Smooth muscle cell (in vitro differentiated cells): Measurements from ENCODE around the gene JAKMIP2. TPM values are rescaled to one million over a fixed set of nuclear protein-coding genes. Genes with fewer than 3 reads are reported as not detected.
"Not testable (repeated sequence)": the region's sequence is repeated elsewhere in the genome, so short reads cannot be mapped to it uniquely, and the experiment has no call there.

Experiments used
- DNase-seq: peaks from one replicate; lab custom pipeline; 2025; ENCODE audit not compliant: unreplicated experiment; lab: John Stamatoyannopoulos, UW
- H2AFZ ChIP-seq: fragments of 200-600 bp; sonication (generic); 2 replicates; pipeline ENCODE4 v1.6.0; 2016; ENCODE audit warnings: antibody characterized with exemption, low read depth, mild to moderate bottlenecking
- H3F3A ChIP-seq: fragments of 200-600 bp; sonication (generic); 2 replicates; pipeline ENCODE4 v1.6.0; 2017; ENCODE audit warnings: antibody characterized with exemption, low read depth
- H3K27ac ChIP-seq: fragments of 200-600 bp; sonication (generic); 2 replicates; pipeline ENCODE4 v1.5.1; 2016; ENCODE audit warnings: low read depth, mild to moderate bottlenecking
- H3K27me3 ChIP-seq: fragments of 200-600 bp; sonication (generic); 2 replicates; pipeline ENCODE4 v1.6.1; 2016; ENCODE audit warnings: low read depth, mild to moderate bottlenecking
- H3K36me3 ChIP-seq: fragments of 200-600 bp; sonication (generic); 2 replicates; pipeline ENCODE4 v1.5.1; 2016; ENCODE audit warnings: low read depth
- H3K4me1 ChIP-seq: fragments of 200-600 bp; sonication (generic); 2 replicates; pipeline ENCODE4 v1.5.1; 2016; ENCODE audit warnings: low read depth
- H3K4me2 ChIP-seq: fragments of 200-600 bp; sonication (generic); 2 replicates; pipeline ENCODE4 v1.6.0; 2016; ENCODE audit warnings: mild to moderate bottlenecking
- H3K4me3 ChIP-seq: fragments of 200-600 bp; sonication (generic); 2 replicates; pipeline ENCODE4 v1.5.1; 2016; ENCODE audit warnings: mild to moderate bottlenecking
- H3K79me2 ChIP-seq: fragments of 200-600 bp; sonication (generic); 2 replicates; pipeline ENCODE4 v1.6.0; 2016; ENCODE audit warnings: low read depth, mild to moderate bottlenecking
- H3K9ac ChIP-seq: fragments of 200-600 bp; sonication (generic); 2 replicates; pipeline ENCODE4 v1.6.0; 2016; ENCODE audit warnings: low read depth
- H3K9me3 ChIP-seq: fragments of 200-600 bp; sonication (generic); replicated peaks from 2 replicates; pipeline ENCODE4 v1.5.1; 2016; ENCODE audit warnings: low read depth
- H4K20me1 ChIP-seq: fragments of 200-600 bp; sonication (generic); 2 replicates; pipeline ENCODE4 v1.6.0; 2016; ENCODE audit warnings: low read depth
- WGBS: methylation state at CpG from one replicate; pipeline ENCODE4 v1.1.7; 2016; ENCODE audit warnings: low lambda C conversion rate; 5-methylcytosine and 5-hydroxymethylcytosine counted together
- polyA plus RNA-seq: library from polyadenylated mRNA; unstranded; fragments of >200 nt; fragmentation: Nextera tagmentation; extraction: Ambion mirVana; gene quantifications from 2 replicates; pipeline ENCODE4 v1.2.1, GENCODE V29; 2016
- total RNA-seq: library from RNA; depleted of rRNA; stranded (reverse); fragments of >200 nt; gene quantifications from 2 replicates; pipeline ENCODE4 v1.2.3, GENCODE V29; 2014
- TF ChIP-seq, protein P1 (sequence below): fragments of 200-600 bp; sonication (generic); IDR thresholded peaks from 2 replicates; pipeline ENCODE4 v1.5.1; 2017; ENCODE audit warnings: borderline replicate concordance, mild to moderate bottlenecking, antibody characterized with exemption; ENCODE audit not compliant: insufficient read depth, poor library complexity, severe bottlenecking

JAKMIP2 gene
- total and polyA plus RNA-seq, 2 experiments from 2014 or later, result 2.9 to 7.6 TPM

GRCh38 chr5:147826361-147826760 is 43.8 kb upstream of the JAKMIP2 start:
- no peaks in the 10 kb centered on the region for H3F3A ChIP-seq
- H3K27ac ChIP-seq, result no peak overlapping the region
- no peak for DNase-seq
- no peak overlapping the region for H3K9ac ChIP-seq
- H3K36me3 ChIP-seq, result no peaks in the 10 kb centered on the region
- no peaks in the 10 kb centered on the region for H3K9me3 ChIP-seq
- peaks cover 21% of the 10 kb centered on the region for H3K27me3 ChIP-seq
- WGBS, result 94% methylated on average over 2 of the region's 2 CpGs
- no peak overlapping the region for H3K4me2 ChIP-seq
- TF ChIP-seq, protein P1, sequence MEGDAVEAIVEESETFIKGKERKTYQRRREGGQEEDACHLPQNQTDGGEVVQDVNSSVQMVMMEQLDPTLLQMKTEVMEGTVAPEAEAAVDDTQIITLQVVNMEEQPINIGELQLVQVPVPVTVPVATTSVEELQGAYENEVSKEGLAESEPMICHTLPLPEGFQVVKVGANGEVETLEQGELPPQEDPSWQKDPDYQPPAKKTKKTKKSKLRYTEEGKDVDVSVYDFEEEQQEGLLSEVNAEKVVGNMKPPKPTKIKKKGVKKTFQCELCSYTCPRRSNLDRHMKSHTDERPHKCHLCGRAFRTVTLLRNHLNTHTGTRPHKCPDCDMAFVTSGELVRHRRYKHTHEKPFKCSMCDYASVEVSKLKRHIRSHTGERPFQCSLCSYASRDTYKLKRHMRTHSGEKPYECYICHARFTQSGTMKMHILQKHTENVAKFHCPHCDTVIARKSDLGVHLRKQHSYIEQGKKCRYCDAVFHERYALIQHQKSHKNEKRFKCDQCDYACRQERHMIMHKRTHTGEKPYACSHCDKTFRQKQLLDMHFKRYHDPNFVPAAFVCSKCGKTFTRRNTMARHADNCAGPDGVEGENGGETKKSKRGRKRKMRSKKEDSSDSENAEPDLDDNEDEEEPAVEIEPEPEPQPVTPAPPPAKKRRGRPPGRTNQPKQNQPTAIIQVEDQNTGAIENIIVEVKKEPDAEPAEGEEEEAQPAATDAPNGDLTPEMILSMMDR, result no peak
- no peak overlapping the region for H2AFZ ChIP-seq
- no peaks in the 10 kb centered on the region for H3K79me2 ChIP-seq
- H4K20me1 ChIP-seq, result no peaks in the 10 kb centered on the region
- no peak overlapping the region for H3K4me3 ChIP-seq
- H3K4me1 ChIP-seq, result no peaks in the 10 kb centered on the region

GRCh38 chr5:147822686-147823491 is 40.4 kb upstream of the JAKMIP2 start:
- H3K27me3 ChIP-seq, result peaks cover 16% of the 10 kb centered on the region
- WGBS, result 15% methylated on average over 4 of the region's 4 CpGs
- H3K9ac ChIP-seq, result no peak overlapping the region
- DNase-seq, result no peak
- no peaks in the 10 kb centered on the region for H4K20me1 ChIP-seq
- no peak overlapping the region for H3K27ac ChIP-seq
- no peak overlapping the region for H3K4me2 ChIP-seq
- no peaks in the 10 kb centered on the region for H3K36me3 ChIP-seq
- no peaks in the 10 kb centered on the region for H3K4me1 ChIP-seq
- no peak overlapping the region for H3K4me3 ChIP-seq
- no peak overlapping the region for H2AFZ ChIP-seq
- H3F3A ChIP-seq, result no peaks in the 10 kb centered on the region
- no peaks in the 10 kb centered on the region for H3K9me3 ChIP-seq
- no peaks in the 10 kb centered on the region for H3K79me2 ChIP-seq
- TF ChIP-seq, protein P1, result peak; percentile 90

DNA sequence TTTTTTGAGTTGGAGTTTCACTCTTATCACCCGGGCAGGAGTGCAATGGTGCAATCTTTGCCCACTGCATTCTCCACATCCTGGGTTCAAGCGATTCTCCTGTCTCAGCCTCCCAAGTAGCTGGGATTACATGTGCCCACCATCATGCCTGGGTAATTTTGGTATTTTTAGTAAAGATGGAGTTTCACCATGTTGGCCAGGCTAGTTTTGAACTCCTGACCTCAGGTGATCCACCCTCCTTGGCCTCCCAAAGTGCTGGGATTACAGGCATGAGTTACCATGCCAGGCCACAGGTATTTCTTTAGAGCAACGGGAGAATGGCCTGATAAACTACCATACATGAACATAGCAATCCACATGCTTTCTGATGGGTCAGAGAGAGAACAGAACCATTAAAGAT is 39.7 kb upstream of the JAKMIP2 start:
- H3K9me3 ChIP-seq, H3K79me2 ChIP-seq, H4K20me1 ChIP-seq, H3K4me1 ChIP-seq, H3K36me3 ChIP-seq, H3K4me3 ChIP-seq, H3F3A ChIP-seq, H3K27ac ChIP-seq, H2AFZ ChIP-seq, H3K4me2 ChIP-seq, DNase-seq, H3K9ac ChIP-seq: not testable (repeated sequence)
- peaks cover 16% of the 10 kb centered on the region for H3K27me3 ChIP-seq
- WGBS, result 91% methylated on average over 3 of the region's 3 CpGs

- H3K9me3 ChIP-seq, result no peaks in the 10 kb centered on the region
- H3K4me1 ChIP-seq, result no peaks in the 10 kb centered on the region
- no peak overlapping the region for H2AFZ ChIP-seq
- H3K4me3 ChIP-seq, result no peak overlapping the region
- DNase-seq, result no peak
- no peaks in the 10 kb centered on the region for H3F3A ChIP-seq
- no peaks in the 10 kb centered on the region for H3K36me3 ChIP-seq
- H4K20me1 ChIP-seq, result no peaks in the 10 kb centered on the region
- peaks cover 16% of the 10 kb centered on the region for H3K27me3 ChIP-seq
- TF ChIP-seq, protein P1, result no peak
- no peak overlapping the region for H3K27ac ChIP-seq
- no peak overlapping the region for H3K9ac ChIP-seq
- WGBS, result 95% methylated on average over 5 of the region's 5 CpGs
- no peak overlapping the region for H3K4me2 ChIP-seq
- H3K79me2 ChIP-seq, result no peaks in the 10 kb centered on the region
These were observed 39.2 kb upstream of the JAKMIP2 start for GRCh38 chr5:147821766-147822165.
